Activated CD4-positive, alpha-beta memory T cell treated with anti-CD3 and anti-CD28 coated beads for 36 hours (primary cell): ENCODE data around the gene NANOS2. TPM values are rescaled to one million over a fixed set of nuclear protein-coding genes. Genes with fewer than 3 reads are reported as not detected.
"Not testable (repeated sequence)": the region's sequence is repeated elsewhere in the genome, so short reads cannot be mapped to it uniquely, and the experiment has no call there.

Source experiments
- CTCF ChIA-PET: fragments of 350-600 bp; sonication (Branson Sonifier 250); formaldehyde crosslinking; loops from one replicate; lab custom pipeline; 2021; ENCODE audit warnings: antibody characterized with exemption, inconsistent platforms; lab: Charles Lee
- POLR2A ChIA-PET: fragments of 350-600 bp; sonication (Branson Sonifier 250); formaldehyde crosslinking; loops from one replicate; lab custom pipeline; 2021; ENCODE audit warnings: antibody characterized with exemption; lab: Charles Lee
- DNase-seq: peaks from one replicate; pipeline ENCODE4 v3.0.0-alpha.2; 2020
- H3K27ac Mint-ChIP-seq: one replicate; pipeline ENCODE4 v1.8.0; 2021; ENCODE audit warnings: mixed read lengths
- H3K27me3 Mint-ChIP-seq: one replicate; pipeline ENCODE4 v1.8.0; 2021; ENCODE audit warnings: mixed read lengths
- H3K36me3 Mint-ChIP-seq: one replicate; pipeline ENCODE4 v1.8.0; 2021; ENCODE audit warnings: mixed read lengths
- H3K4me1 Mint-ChIP-seq: one replicate; pipeline ENCODE4 v1.8.0; 2021; ENCODE audit warnings: low read depth, mixed read lengths
- H3K4me3 Mint-ChIP-seq: one replicate; pipeline ENCODE4 v1.8.0; 2021; ENCODE audit warnings: mild to moderate bottlenecking, mixed read lengths
- H3K9me3 Mint-ChIP-seq: one replicate; pipeline ENCODE4 v1.8.0; 2021; ENCODE audit warnings: mixed read lengths
- intact Hi-C: fragments of 100-400 bp; cut with micrococcal nuclease; formaldehyde crosslinking; loops from one replicate; pipeline ENCODE4 v1.15.1; 2023
- total RNA-seq, 2 experiments: library from RNA; stranded (reverse); gene quantifications; one replicate each; pipeline ENCODE4 v1.2.3, GENCODE V29; 2021

NANOS2 gene
- total RNA-seq, 2 experiments from 2014 or later: not detected

DNA sequence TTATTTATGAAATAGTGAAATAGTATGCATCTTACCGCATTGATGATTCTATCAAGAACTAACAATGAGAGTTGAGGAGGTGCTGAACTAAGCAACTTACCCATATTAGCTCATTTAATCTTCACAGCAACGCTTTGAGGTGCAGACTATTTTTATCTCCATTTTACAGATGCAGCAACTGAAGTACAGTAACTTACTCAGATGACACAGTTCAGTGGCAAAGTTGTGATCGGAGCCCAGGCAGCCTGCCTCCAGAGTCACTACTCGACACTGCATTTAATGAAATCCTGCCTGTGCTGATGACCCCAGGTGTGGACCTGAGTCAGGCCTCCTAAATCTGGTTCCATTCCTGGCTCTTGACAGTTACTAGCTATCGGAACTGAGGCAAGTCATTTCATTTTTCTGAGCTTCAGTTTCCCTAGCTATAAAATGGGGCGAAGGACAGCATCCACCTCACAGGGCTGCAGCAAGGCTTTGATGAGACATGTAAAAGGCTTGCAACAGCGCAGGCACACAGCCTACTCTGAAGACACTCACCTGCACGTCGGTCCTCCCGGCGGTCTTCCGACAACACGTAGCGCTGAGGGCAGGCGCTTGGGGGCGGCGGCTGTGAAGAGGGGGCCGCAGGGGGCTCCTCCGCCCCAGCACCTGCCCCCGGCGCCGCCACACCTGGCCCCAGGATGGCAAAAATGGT is 13.7 kb downstream of the NANOS2 start:
- Mint-ChIP-seq H3K9me3 (no peaks in the 10 kb centered on the region), H3K4me1 (peaks cover 7% of the 10 kb centered on the region), H3K36me3 (peaks cover 10% of the 10 kb centered on the region), H3K27me3 (no peaks in the 10 kb centered on the region), H3K27ac (no peak overlapping the region), H3K4me3 (peak overlapping the region; percentile 21)
- no peak for DNase-seq
- intact Hi-C loops: no loop called here
- ChIA-PET CTCF (interaction anchor here (1.1 to 3.7 kb wide), 4 partner anchors 16 to 38 kb away, joined by 3 to 28 read pairs (median 4); partner anchors contain the start of genes IRF2BP1 and SYMPK), POLR2A (interaction anchor here (1.2 to 3.7 kb wide), 2 partner anchors 14 to 38 kb away, joined by 3 to 25 read pairs; partner anchors contain the start of gene IRF2BP1)

DNA sequence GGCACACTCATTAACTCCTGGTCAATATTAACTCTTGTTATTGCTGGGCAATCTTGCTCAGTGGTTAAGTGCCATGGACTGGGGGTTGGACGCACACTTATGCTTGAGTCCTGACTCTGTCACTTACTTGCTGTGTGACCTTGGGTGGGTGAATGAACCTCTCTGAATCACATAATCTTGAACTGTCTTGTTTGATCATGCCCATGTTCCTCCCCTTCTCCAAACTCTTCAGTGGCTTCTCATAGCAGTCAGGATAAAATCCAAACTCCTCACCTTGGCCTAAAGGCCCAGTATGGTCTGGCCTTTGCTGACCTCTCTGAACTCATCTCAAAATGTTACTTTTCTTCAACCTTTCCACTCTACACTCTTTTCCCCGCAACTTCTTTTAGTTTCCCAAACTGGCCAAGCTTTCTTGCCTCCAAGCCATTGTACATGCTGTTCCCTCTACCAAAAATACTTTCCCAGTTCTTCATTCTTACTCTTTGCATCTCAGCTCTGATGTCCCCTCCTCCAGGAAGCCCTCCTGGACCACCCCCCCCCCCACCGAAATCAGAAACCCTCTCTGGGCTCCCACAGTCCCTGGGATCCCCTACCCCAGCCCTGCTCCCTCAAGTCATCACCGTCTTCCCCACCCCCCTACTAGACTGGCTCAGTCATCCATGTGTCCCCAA is 14.5 kb downstream of the NANOS2 start:
- Mint-ChIP-seq H3K4me3 (no peak overlapping the region), H3K27me3 (no peaks in the 10 kb centered on the region), H3K36me3 (peaks cover 16% of the 10 kb centered on the region), H3K4me1 (peaks cover 7% of the 10 kb centered on the region), H3K9me3 (no peaks in the 10 kb centered on the region), H3K27ac (no peak overlapping the region)
- ChIA-PET CTCF (interaction anchor here (1.1 to 3.7 kb wide), 3 partner anchors 15 to 37 kb away, joined by 3 to 28 read pairs (median 4); partner anchors contain the start of genes IRF2BP1 and SYMPK), POLR2A (no interaction called here)
- intact Hi-C loops: no loop called here
- no peak for DNase-seq

GRCh38 chr19:45899253-45899652 is 15.3 kb downstream of the NANOS2 start:
- CTCF ChIA-PET: no interaction called here
- Mint-ChIP-seq H3K27me3 (no peaks in the 10 kb centered on the region), H3K4me1 (peaks cover 7% of the 10 kb centered on the region), H3K4me3 (no peak overlapping the region), H3K9me3 (no peaks in the 10 kb centered on the region), H3K27ac (no peak overlapping the region), H3K36me3 (peaks cover 16% of the 10 kb centered on the region)
- intact Hi-C loops: no loop called here
- POLR2A ChIA-PET: no interaction called here
- no peak for DNase-seq

- intact Hi-C loops: no loop called here
- H3K4me1 Mint-ChIP-seq: peaks cover 9% of the 10 kb centered on the region
- CTCF ChIA-PET: no interaction called here
- no peak for DNase-seq
- H3K27ac Mint-ChIP-seq: no peak overlapping the region
- POLR2A ChIA-PET: no interaction called here
- H3K27me3 Mint-ChIP-seq: no peaks in the 10 kb centered on the region
- H3K36me3 Mint-ChIP-seq: peaks cover 16% of the 10 kb centered on the region
- no peaks in the 10 kb centered on the region for H3K9me3 Mint-ChIP-seq
- no peak overlapping the region for H3K4me3 Mint-ChIP-seq
Observed at GRCh38 chr19:45897261-45897812, 17.2 kb downstream of the NANOS2 start.

- peaks cover 16% of the 10 kb centered on the region for H3K36me3 Mint-ChIP-seq
- intact Hi-C loops, POLR2A ChIA-PET, H3K4me1 Mint-ChIP-seq, H3K27me3 Mint-ChIP-seq, CTCF ChIA-PET, DNase-seq, H3K9me3 Mint-ChIP-seq, H3K4me3 Mint-ChIP-seq, H3K27ac Mint-ChIP-seq: not testable (repeated sequence)
Observed at GRCh38 chr19:45895983-45896599, 18.5 kb downstream of the NANOS2 start.

DNA sequence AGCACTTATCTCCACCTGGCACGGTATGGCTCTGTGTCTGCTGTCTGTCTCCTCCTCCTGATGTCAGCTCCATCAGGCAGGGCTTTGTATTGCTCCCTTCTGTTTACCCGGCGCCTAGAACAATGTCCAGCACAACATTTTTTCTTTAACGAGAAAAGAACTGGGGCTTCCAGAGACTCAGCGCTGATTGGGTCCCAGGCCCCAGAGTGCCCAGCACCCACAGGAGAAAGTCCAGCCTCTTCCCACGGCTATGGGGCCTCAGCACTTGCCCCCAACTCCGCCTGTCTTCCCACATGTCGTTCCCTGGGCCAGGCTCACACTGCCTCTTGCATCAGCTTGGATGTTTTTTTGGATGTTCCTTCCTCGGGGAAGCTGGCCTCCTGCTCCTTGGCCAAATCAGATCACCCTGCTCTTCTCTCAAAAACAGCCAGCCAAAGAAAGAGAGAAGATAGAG is 19.0 kb downstream of the NANOS2 start:
- intact Hi-C loops: no loop called here
- POLR2A ChIA-PET: no interaction called here
- Mint-ChIP-seq H3K4me1 (peaks cover 5% of the 10 kb centered on the region), H3K4me3 (no peak overlapping the region), H3K9me3 (no peaks in the 10 kb centered on the region), H3K27me3 (no peaks in the 10 kb centered on the region), H3K27ac (no peak overlapping the region), H3K36me3 (peaks cover 12% of the 10 kb centered on the region)
- DNase-seq: no peak
- CTCF ChIA-PET: no interaction called here

GRCh38 chr19:45890877-45891276 is 23.7 kb downstream of the NANOS2 start:
- POLR2A ChIA-PET: no interaction called here
- Mint-ChIP-seq H3K4me1 (peaks cover 2% of the 10 kb centered on the region), H3K4me3 (no peak overlapping the region), H3K27ac (no peak overlapping the region), H3K36me3 (peaks cover 5% of the 10 kb centered on the region), H3K27me3 (no peaks in the 10 kb centered on the region), H3K9me3 (no peaks in the 10 kb centered on the region)
- intact Hi-C loops: no loop called here
- CTCF ChIA-PET: no interaction called here
- DNase-seq: no peak

GRCh38 chr19:45889210-45889885 is 25.2 kb downstream of the NANOS2 start:
- H3K4me3 Mint-ChIP-seq: no peak overlapping the region
- H3K27ac Mint-ChIP-seq: no peak overlapping the region
- no peaks in the 10 kb centered on the region for H3K27me3 Mint-ChIP-seq
- peaks cover 8% of the 10 kb centered on the region for H3K4me1 Mint-ChIP-seq
- no peaks in the 10 kb centered on the region for H3K9me3 Mint-ChIP-seq
- DNase-seq: no peak
- intact Hi-C loops: no loop called here
- CTCF ChIA-PET: no interaction called here
- POLR2A ChIA-PET: no interaction called here
- no peaks in the 10 kb centered on the region for H3K36me3 Mint-ChIP-seq

GRCh38 chr19:45887200-45887710 is 27.3 kb downstream of the NANOS2 start:
- H3K9me3 Mint-ChIP-seq: no peaks in the 10 kb centered on the region
- H3K4me3 Mint-ChIP-seq: peak overlapping the region; percentile 85
- intact Hi-C loops: no loop called here
- peaks cover 4% of the 10 kb centered on the region for H3K36me3 Mint-ChIP-seq
- peaks cover 18% of the 10 kb centered on the region for H3K4me1 Mint-ChIP-seq
- CTCF ChIA-PET: interaction anchor here (1.0 to 3.5 kb wide), 2 partner anchors 15 to 16 kb away, joined by 3 to 28 read pairs; partner anchors contain the start of gene MYPOP
- H3K27me3 Mint-ChIP-seq: no peaks in the 10 kb centered on the region
- no peak for DNase-seq
- H3K27ac Mint-ChIP-seq: peak overlapping the region; percentile 92
- POLR2A ChIA-PET: interaction anchor here (2.6 to 3.5 kb wide), 2 partner anchors 15 to 23 kb away, joined by 16 to 25 read pairs; partner anchors contain the start of genes FOXA3 and MYPOP

DNA sequence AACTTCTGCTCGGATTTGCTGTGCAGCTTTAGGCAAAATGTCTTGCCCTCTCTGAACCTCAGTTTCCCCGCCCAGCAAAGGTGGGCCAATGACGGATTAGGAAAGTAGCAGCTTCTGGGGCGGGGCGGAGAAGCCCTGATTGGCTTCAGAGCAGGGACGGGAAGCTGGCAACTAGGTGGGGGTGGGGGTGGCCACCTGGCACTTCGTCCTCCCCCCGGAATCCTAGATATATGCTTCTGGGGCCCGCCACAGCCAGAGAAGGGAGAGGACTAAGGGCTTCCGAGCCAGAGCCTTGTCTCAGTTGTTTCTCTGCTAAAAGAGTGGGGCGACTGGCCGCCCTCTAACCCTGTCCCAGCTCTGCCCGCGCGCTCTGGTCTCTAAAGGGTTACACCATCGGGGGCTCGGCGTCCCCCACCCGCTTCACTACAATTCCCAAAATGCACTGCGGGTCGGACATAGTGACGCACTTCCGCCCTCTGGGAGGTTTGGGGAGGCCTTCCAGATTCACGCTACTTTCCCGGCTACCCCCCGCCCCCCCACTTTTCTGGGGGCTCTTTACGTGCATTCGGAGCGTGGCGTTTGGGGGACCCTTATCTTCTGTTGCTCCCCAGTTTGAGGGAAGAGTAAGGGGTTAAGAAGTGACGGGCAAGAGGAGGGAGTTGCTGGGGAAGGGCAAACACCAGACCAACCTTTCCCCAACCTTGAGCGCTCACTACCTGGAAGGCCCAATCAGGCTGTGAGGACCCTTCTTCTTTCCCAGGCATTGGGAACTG is 28.0 kb downstream of the NANOS2 start:
- Mint-ChIP-seq H3K27ac (peak overlapping the region; percentile 92), H3K4me1 (peaks cover 22% of the 10 kb centered on the region), H3K36me3 (peaks cover 4% of the 10 kb centered on the region), H3K27me3 (no peaks in the 10 kb centered on the region), H3K9me3 (no peaks in the 10 kb centered on the region), H3K4me3 (peak overlapping the region; percentile 85)
- peak; percentile 95 for DNase-seq
- intact Hi-C loops: loop anchor here (1.0 kb wide), 5 partner anchors 16 to 379 kb away; partner anchors contain the start of genes CCDC61, MYPOP, SYMPK and VASP
- POLR2A ChIA-PET: interaction anchor here (0.6 to 3.5 kb wide), 8 partner anchors 16 to 1134 kb away, joined by 3 to 25 read pairs (median 3); partner anchors contain the start of genes FOXA3, MYPOP and SIX5
- CTCF ChIA-PET: interaction anchor here (0.6 to 5.7 kb wide), 9 partner anchors 15 to 631 kb away, joined by 3 to 106 read pairs (median 4); partner anchors contain the start of genes CCDC61, FOXA3, MYPOP and SIX5
